Activated CD4-positive, alpha-beta T cell treated with anti-CD3 and anti-CD28 coated beads for 24 hours (primary cell): ENCODE measurements around the gene ZNF785.
"Not testable (repeated sequence)": the region's sequence is repeated elsewhere in the genome, so short reads cannot be mapped to it uniquely, and the experiment has no call there.

Experiments used
- DNase-seq, 2 donors: peaks; one replicate each; pipeline ENCODE4 v3.0.0-alpha.2; 2020; ENCODE audit warnings: low read depth in 2 of 2

ZNF785 gene

DNA sequence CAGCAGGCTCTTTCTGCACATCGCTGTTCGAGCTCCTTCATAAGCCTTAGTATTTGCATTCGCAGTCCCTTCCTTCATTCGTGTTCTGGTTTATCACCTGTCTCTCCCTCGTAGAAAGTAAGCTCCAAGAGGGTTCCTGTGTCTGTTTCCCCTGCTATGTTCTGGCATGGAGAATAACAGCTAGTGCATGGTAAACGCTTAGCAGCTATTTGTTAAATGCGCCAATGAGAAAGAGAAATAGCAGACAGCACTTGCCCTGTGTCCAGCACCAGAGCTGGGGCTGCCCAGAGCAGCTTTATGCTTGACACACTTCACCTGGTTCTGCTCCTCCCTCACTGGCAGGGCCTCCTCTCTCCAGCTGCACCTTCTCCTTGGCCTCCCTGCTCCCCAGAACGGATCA is 19.5 kb downstream of the ZNF785 start:
- no peak for DNase-seq

GRCh38 chr16:30565526-30565925 is 20.0 kb downstream of the ZNF785 start:
- no peak for DNase-seq

DNA sequence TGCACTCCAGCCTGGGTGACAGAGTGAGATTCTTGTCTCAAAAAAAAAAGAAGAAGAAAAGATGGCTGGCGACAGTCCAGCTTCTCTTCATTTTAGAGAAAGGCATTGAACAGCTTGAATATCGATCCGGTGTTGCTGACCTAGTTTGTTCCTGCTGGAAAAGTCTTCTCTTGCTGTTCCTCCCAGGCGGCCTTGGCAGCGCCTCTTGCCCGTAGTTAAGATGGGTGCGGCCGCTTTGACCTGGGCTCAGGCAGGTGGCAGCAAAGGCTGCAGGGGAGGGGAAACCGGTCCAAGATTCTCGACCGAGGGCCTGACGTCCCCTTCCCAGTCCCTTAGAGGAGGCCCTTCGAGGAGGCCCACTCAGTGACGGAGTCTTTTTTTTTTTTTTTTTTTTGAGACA is 23.5 kb downstream of the ZNF785 start:
- no peak for DNase-seq

GRCh38 chr16:30561089-30561816 is 24.2 kb downstream of the ZNF785 start:
- no peak for DNase-seq

GRCh38 chr16:30559690-30560089 is 25.8 kb downstream of the ZNF785 start:
- no peak for DNase-seq

- no peak for DNase-seq
Observed at GRCh38 chr16:30558789-30559377, 26.6 kb downstream of the ZNF785 start.

DNA sequence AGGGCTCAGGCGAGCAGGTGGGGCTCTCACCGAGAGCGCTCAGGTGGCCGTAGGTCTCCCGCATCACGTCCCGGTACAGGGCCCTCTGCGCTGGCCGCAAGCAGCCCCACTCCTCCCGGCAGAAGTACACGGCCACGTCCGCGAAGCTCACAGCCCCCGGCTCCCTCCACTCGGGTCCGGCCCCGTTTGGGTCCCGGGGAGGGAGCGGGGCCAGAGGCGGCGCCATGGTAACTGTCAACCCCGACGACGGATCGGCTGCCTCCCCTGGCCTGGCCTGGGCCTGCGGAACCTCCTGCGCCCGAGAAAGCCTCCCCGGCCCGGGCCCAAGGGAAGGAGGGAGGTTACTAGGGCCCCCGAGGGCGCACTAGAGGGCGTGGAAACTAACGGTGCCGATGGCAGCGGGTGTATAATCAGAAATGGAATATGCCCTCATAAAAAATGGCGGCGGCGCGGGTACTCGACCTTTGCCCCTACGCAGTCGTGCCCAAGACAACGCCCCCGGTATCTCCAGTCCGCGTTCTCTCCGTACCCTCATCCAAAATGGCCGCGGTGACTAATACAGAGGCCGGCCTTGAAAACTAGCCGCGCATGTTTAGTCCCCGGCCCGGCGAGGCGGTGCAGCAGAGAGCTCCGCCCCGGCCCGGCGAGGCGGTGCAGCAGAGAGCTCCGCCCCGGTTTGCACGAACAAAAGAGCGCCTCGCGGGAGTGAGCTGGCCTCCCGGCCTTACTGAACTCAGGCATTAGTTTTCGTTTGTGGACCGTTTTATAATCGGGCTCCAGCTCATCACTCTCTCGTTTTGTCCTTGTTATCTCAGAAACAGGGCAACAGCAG is 27.3 kb downstream of the ZNF785 start, which contains the start of gene ZNF764:
TSS of gene ZNF764 (minus strand) at position 418 of the 832 bp plus-strand sequence. CDS start at position 226, 192 bp downstream.
- peak; percentile 95 for DNase-seq

- DNase-seq = no peak
Observed at GRCh38 chr16:30557707-30557956, 27.9 kb downstream of the ZNF785 start.

DNA sequence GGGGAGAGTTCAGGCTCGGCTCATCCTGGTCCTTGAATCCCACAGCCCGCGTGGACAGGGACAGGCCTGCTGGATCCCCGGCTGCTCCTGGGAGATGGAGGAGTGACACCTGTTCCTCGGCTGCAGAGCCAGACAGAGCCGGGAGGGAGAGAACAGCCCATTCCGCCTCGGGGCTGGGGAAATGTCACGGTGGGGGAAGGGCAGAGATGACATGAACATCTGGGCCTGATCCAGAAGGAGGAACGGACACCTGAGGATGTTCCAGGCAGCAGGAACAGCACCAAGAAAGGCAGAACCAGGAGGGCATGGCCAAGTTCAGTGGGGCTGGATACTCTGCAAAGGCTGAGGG is 29.4 kb downstream of the ZNF785 start:
- no peak for DNase-seq

DNA sequence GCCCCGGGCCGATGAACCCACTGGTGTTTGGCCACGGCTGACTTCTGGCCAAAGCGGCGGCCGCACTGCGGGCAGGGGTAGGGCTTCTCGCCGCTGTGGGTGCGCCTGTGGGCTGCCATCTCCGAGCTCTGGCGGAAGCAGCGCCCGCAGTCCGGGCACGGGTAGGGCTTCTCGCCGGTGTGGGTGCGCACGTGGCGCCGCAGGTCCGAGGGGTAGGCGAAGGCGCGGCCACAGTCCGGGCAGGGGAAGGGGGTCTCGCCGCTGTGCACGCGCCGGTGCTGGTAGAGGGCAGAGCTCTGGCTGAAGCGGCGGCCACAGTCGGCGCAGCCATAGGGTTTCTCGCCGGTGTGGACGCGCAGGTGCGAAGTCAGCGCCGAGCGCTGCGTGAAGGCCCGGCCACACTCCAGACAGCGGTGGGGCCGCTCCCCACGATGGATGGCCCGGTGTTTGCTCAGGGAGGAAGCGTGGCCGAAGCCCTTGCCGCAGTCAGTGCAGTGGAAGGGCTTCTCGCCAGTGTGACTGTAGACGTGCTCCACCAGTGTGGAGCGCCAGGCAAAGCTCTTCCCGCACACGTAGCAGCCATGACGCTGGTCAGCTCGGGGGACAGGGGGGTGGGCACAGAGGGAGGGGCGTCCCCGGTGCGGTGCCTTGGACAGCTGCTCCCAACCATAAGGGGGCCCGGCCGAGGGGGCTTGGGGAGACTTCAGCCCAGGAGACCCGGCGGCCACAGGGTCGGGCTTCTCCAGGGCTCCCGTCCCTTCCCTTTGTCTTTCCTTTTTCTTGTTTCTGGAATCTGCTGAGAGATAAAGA is 30.0 kb downstream of the ZNF785 start:
- no peak for DNase-seq

DNA sequence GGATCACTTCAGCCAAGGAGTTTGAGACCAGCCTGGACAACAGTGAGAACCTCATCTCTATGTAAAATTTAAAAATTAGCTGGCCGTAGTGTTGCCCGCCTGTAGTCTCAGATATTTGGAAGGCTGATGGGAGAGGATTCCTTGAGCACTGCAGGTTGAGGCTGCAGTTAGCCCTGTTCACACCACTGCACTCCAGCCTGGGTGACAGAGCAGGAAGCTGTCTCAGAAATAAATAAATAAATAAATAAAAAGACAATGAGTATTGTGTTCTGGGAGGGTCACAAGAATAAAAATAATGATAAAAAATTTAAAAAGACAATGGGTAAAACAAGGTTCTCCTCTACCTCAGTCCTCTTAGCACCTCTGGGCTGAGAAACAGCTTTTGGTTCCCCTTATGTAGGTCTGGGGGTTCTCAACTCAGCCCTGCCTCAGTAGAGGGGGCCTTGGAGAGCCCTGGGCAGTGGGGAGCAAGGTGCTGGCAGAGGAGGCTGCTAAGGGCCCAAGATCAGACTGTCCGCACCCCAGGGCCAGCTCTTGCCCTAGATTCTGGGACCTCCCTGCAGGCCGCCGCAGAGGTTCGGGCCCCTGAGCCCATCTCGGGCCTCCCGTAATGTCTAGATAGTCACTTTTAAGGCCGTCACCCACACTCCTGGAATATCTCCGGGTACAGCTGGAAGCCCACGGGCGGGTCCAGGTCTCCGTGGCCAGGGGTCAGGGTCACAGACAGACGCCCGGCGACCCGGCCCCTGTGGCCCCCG is 30.8 kb downstream of the ZNF785 start:
- DNase-seq = no peak

- no peak for DNase-seq
Observed at GRCh38 chr16:30553393-30553899, 32.1 kb downstream of the ZNF785 start.

- DNase-seq = no peak
Observed at GRCh38 chr16:30552956-30553355, 32.5 kb downstream of the ZNF785 start.

DNA sequence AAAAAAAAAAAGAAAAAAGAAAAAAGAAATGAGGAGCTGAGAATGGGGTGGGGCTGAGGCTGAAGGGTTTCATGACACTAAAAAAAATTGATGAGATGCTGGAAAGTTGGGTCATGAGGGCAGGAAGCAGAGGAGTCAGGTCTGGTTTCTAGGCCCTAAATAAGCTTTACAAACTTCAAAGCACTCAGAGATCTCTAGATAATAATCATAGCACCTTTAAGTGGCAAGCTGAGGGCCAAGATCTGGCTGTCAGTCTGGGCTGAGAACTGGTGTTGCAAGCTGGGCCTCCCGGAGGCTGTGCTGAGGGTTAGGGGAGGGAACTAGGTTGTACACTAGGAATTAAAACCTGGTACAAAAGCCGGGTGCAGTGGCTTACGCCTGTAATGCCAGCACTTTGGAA is 33.7 kb downstream of the ZNF785 start:
- DNase-seq = no peak

GRCh38 chr16:30548416-30549253 is 36.9 kb downstream of the ZNF785 start:
- DNase-seq = no peak

DNA sequence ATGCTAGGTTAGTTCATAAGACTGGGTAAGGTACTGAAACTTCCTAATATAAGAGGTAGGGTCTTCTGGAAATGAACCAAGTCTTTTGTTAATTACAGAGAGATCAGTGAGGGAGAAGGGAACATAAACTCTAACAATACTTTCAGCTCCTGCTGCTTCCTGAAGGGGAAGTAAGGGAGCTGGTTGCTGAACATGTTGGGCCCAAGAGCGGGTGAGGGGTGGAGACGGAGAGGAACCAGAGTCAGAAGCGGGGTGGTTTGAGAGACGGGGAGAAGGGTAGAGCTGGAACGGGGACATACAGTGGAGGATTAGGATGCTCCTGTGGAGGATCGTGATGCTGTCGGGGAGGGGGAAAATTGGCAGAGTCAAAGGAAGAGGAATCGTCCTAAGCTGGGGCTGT is 39.4 kb downstream of the ZNF785 start:
- DNase-seq = no peak

DNA sequence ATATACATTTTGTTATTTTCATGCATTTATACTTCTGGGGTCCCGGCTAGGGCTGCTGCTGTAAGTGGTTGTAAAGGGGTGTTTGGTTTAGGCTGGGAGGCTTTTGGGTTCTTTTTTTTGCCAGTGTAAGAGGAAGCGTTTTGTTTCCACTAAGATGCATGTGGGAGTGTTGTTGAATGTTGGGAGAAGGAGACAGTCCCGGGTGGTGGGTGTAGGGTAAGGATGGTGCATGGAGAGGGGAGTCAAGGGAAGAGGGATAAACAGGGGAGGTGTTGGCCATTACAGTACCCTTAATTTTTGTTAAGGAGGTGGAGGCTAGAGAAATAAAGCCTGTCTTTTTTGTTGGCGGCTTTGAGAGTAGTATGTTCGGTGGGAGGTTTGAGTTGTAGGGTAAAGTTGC is 42.4 kb downstream of the ZNF785 start:
- no peak for DNase-seq

DNA sequence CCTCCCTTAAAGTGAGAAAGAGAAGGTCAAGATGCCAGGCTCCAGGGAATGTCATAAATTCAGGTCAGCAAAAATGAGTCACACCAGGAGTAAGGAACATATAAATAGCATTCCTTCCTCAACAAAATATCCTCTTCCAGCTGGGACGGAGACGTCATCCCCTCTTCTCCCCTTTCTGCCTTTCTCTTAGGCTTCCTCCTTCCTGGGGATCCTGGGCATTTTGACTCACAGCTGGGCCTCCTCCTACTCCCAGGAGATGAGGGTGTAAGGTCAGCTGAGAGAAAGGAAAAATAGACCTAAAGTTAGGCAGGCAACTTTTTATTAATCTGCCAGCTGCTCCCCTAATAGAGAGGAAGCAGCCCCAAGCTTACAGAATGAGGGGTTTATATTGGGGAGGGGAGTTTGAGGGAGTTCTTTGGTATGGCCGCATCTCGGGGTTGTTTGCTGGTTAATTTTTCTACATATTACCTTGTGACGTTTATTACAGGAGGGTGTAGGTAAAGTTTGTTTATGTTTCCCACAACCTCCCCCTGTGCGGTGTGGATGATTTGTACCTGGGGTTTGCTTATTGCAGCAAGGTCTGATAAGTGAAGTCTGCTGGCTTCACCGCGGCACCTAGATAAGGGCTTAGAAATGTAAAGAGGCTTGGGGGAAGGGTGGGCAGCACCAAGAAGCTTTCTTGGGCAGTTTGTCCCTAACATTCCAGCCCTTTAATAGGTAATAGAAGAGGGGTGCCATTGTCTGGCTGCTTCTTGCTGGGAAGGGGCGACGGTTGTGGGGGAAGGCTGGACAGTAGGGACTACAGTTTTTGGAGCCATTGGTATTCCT is 43.8 kb downstream of the ZNF785 start:
- no peak for DNase-seq

DNA sequence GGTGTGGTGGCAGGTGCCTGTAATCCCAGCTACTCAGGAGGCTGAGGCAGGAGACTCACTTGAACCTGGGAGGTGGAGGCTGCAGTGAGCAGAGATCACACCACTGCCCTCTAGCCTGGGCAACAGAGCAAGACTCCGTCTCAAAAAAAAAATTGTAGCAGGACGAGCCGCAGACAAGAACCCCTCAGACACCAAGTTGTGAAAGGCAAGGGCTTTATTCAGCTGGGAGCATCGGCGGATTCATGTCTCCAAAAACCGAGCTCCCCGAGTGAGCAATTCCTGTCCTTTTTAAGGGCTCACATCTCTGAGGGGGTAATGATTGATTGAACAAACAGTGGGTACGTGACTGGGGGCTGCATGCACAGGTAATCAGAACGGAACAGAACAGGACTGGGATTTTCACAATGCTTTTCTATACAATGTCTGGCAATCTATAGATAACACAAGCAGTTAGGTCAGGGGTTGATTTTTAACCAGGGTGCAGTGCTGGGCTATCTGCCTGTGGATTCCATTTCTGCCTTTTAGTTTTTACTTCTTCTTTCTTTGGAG is 44.5 kb downstream of the ZNF785 start:
- DNase-seq = not testable (repeated sequence)
